GM12878 (cell line): Measurements from ENCODE around the gene P4HA1. TPM values are rescaled to one million over a fixed set of nuclear protein-coding genes. Genes with fewer than 3 reads are reported as not detected.

Experiments
- ATAC-seq: fragments of 200-7000 bp; cut with Tn5 transposase; 3 replicates; pipeline ENCODE4 v1.9.1; 2020; ENCODE audit warnings: mild to moderate bottlenecking, moderate library complexity
- BruUV-seq: library from RNA; stranded (reverse); fragments of 400-500 nt; replicated peaks from 2 replicates; lab custom pipeline; 2021; lab: Mats Ljungman, UMichigan
- CTCF ChIA-PET: fragments of 300-600 bp; sonication (Branson Sonifier 250); formaldehyde crosslinking; extraction: SDS; loops from one replicate; lab custom pipeline; 2021; ENCODE audit warnings: inconsistent platforms; lab: Yijun Ruan, JAX
- POLR2A ChIA-PET: fragments of 350-600 bp; formaldehyde crosslinking; extraction: SDS; loops from one replicate; lab custom pipeline; 2021; ENCODE audit warnings: inconsistent platforms; lab: Charles Lee
- RAD21 ChIA-PET: fragments of 300-600 bp; sonication (Branson Sonifier 250); formaldehyde crosslinking; loops from one replicate; lab custom pipeline; 2023; ENCODE audit warnings: antibody characterized with exemption; ENCODE audit not compliant: unreplicated experiment; lab: Charles Lee
- SMC1A ChIA-PET: fragments of 300-600 bp; sonication (Branson Sonifier 250); formaldehyde crosslinking; loops from one replicate; lab custom pipeline; 2023; ENCODE audit not compliant: unreplicated experiment, uncharacterized antibody; lab: Charles Lee
- DNase-seq: peaks from one replicate; pipeline ENCODE4 v3.0.0-alpha.2; 2011; ENCODE audit warnings: low read depth, low spot score
- FAIRE-seq: peaks from 3 replicates; lab custom pipeline; 2011; peaks lifted over from hg19 to GRCh38; lab: Jason Lieb, UNC
- H2AFZ ChIP-seq: 2 replicates; pipeline ENCODE4 v1.6.0; 2011; ENCODE audit warnings: low read depth, low read length, control low read depth; ENCODE audit not compliant: control insufficient read depth
- H3K27ac ChIP-seq: 2 replicates; pipeline ENCODE4 v1.5.1; 2011; ENCODE audit warnings: control low read depth; ENCODE audit not compliant: control insufficient read depth, insufficient read depth
- H3K27me3 ChIP-seq, 2 experiments: replicated peaks in 1 of 2; 2 replicates each; pipeline versions ENCODE4 v1.6.0 to v1.6.1; 2011; ENCODE audit warnings: low read length in 1 of 2; ENCODE audit not compliant: control insufficient read depth in 2 of 2, insufficient read depth in 2 of 2
- H3K36me3 ChIP-seq, 2 experiments: 2 replicates each; pipeline ENCODE4 v1.5.1; 2011; ENCODE audit warnings: low read length in 1 of 2; ENCODE audit not compliant: control insufficient read depth in 2 of 2, insufficient read depth in 2 of 2
- H3K4me1 ChIP-seq: 2 replicates; pipeline ENCODE4 v1.6.1; 2011; ENCODE audit warnings: mild to moderate bottlenecking, low read length, moderate library complexity, mixed read lengths; ENCODE audit not compliant: control insufficient read depth, insufficient read depth
- H3K4me2 ChIP-seq: 2 replicates; pipeline ENCODE4 v1.6.0; 2011; ENCODE audit warnings: control low read depth; ENCODE audit not compliant: control insufficient read depth, insufficient read depth
- H3K4me3 ChIP-seq: fragments of 200-600 bp; sonication (generic); 2 replicates; pipeline ENCODE4 v1.5.1; 2016
- H3K79me2 ChIP-seq: 2 replicates; pipeline ENCODE4 v1.6.0; 2011; ENCODE audit warnings: low read length; ENCODE audit not compliant: control insufficient read depth, insufficient read depth
- H3K9ac ChIP-seq: 2 replicates; pipeline ENCODE4 v1.8.0; 2011; ENCODE audit warnings: low read length, control low read depth, mixed read lengths; ENCODE audit not compliant: control insufficient read depth, insufficient read depth
- H3K9me3 ChIP-seq: replicated peaks from 3 replicates; pipeline ENCODE4 v1.5.1; 2011; ENCODE audit warnings: mild to moderate bottlenecking, low read length; ENCODE audit not compliant: control insufficient read depth, insufficient read depth
- H4K20me1 ChIP-seq: 2 replicates; pipeline ENCODE4 v1.6.0; 2011; ENCODE audit not compliant: control insufficient read depth, insufficient read depth
- EZH2 ChIP-seq: IDR thresholded peaks from 2 replicates; pipeline ENCODE4 v1.6.1; 2012; ENCODE audit warnings: low read depth, mild to moderate bottlenecking, control low read depth, inconsistent platforms, low read length, borderline replicate concordance; ENCODE audit not compliant: control insufficient read depth
- IKZF1 ChIP-seq: fragments of 450-650 bp; conservative IDR thresholded peaks from 2 replicates; pipeline ENCODE4 v1.6.1; 2017; ENCODE audit warnings: antibody characterized with exemption, mild to moderate bottlenecking
- IRF4 ChIP-seq: IDR thresholded peaks from 2 replicates; pipeline ENCODE4 v1.6.1; 2011; ENCODE audit warnings: low read depth, low read length
- JUND ChIP-seq: IDR thresholded peaks from 2 replicates; pipeline ENCODE4 v1.6.1; 2012; ENCODE audit warnings: low read depth, mild to moderate bottlenecking, low read length, improper control_type of control experiment, moderate library complexity
- POLR2AphosphoS5 ChIP-seq: IDR thresholded peaks from 2 replicates; pipeline ENCODE4 v1.6.1; 2011; ENCODE audit warnings: mild to moderate bottlenecking, low read length, inconsistent platforms
- SKIL ChIP-seq: fragments of 450-650 bp; IDR thresholded peaks from 2 replicates; pipeline ENCODE4 v1.6.1; 2017; ENCODE audit warnings: mild to moderate bottlenecking, low read depth, inconsistent platforms; ENCODE audit not compliant: poor library complexity, severe bottlenecking
- YBX1 ChIP-seq: fragments of 450-650 bp; IDR thresholded peaks from 2 replicates; pipeline ENCODE4 v1.6.1; 2016; ENCODE audit warnings: antibody characterized with exemption
- ZBTB40 ChIP-seq: fragments of 450-650 bp; IDR thresholded peaks from 2 replicates; pipeline ENCODE4 v1.6.1; 2016; ENCODE audit warnings: mild to moderate bottlenecking, moderate library complexity, borderline replicate concordance
- WGBS: methylation state at CpG from one replicate; pipeline ENCODE4 v1.1.6; 2016; ENCODE audit warnings: low lambda C conversion rate; ENCODE audit not compliant: insufficient replicate concordance, insufficient coverage; ENCODE audit errors: missing lambda C conversion rate; 5-methylcytosine and 5-hydroxymethylcytosine counted together
- in situ Hi-C: fragments of 300-500 bp; cut with MboI; formaldehyde crosslinking; loops from 9 replicates; pipeline ENCODE4 v1.14.3; 2018; ENCODE audit warnings: mixed read lengths
- intact Hi-C: fragments of 100-400 bp; cut with micrococcal nuclease; formaldehyde crosslinking; loops from one replicate; pipeline ENCODE4 v1.14.2; 2022; ENCODE audit not compliant: unreplicated experiment
- polyA plus RNA-seq, 11 experiments: library from polyadenylated mRNA; depleted of rRNA in 4 of 11; unstranded in 6 of 11; stranded (reverse) in 5 of 11; fragments of >200 nt; fragmentation: Nextera tagmentation in 4 of 11; fragmentation: Illumina TruSeq in 1 of 11; extraction: Ambion mirVana in 4 of 11; extraction: Trizol in 1 of 11; gene quantifications; 1 replicate in 1 of 11; 2 replicates in 10 of 11; pipeline versions ENCODE4 v1.2.1 to v1.2.3, GENCODE V29; 2011 to 2016; ENCODE audit warnings: inconsistent platforms in 2 of 11, missing spikeins in 2 of 11, low read depth in 1 of 11
- total RNA-seq, 4 experiments: library from RNA; depleted of rRNA in 3 of 4; stranded (reverse); fragments of >200 nt in 3 of 4; fragmentation: Illumina TruSeq in 1 of 4; extraction: Trizol in 1 of 4; gene quantifications; 2 replicates each; pipeline versions ENCODE4 v1.2.1 to v1.2.3, GENCODE V29; 2013 to 2021

The P4HA1 gene
- total and polyA plus RNA-seq, 10 of the 15 experiments (the other 5 are each of a cell fraction or from before 2014, with no cell fraction given): 15.0 to 160 (median 24.1) TPM

- Histone ChIP-seq H4K20me1 (no peaks in the 10 kb centered on the region; the same call in 1 of the 2 replicates), H3K27me3 (no peaks in the 10 kb centered on the region), H3K4me1 (peaks cover 7% of the 10 kb centered on the region; the same call in 1 of the 2 replicates), H3K4me3 (peak overlapping the region; percentile 95), H3K9ac (peak overlapping the region; percentile 91), H3K9me3 (no peaks in the 10 kb centered on the region), H3K27ac (peak overlapping the region; percentile 89), H2AFZ (no peak overlapping the region), H3K36me3 (peaks cover 0 to 1% of the 10 kb centered on the region in 2 experiments; a peak in 2 of 4 replicates), H3K79me2 (peaks cover 72% of the 10 kb centered on the region), H3K4me2 (peak overlapping the region; percentile 76)
- SMC1A ChIA-PET: interaction anchor here (0.9 to 7.6 kb wide), 17 partner anchors 10 to 76 kb away, joined by 3 to 114 read pairs (median 5); partner anchors contain the start of gene NUDT13
- CTCF ChIA-PET: interaction anchor here (0.6 to 9.6 kb wide), 14 partner anchors 11 to 173 kb away, joined by 3 to 110 read pairs (median 10); partner anchors contain the start of genes DNAJC9 and NUDT13
- FAIRE-seq (no peak), ATAC-seq (no peak), DNase-seq (no peak)
- WGBS: 0% methylated on average over 2 of the region's 2 CpGs
- BruUV-seq: no TSS peak
- intact Hi-C loops: no loop called here
- RAD21 ChIA-PET: interaction anchor here (0.9 to 5.7 kb wide), 14 partner anchors 11 to 730 kb away, joined by 3 to 90 read pairs (median 9); partner anchors contain the start of genes ECD, FAM149B1 and NUDT13
- POLR2A ChIA-PET: interaction anchor here (0.5 to 7.0 kb wide), 17 partner anchors 7 to 313 kb away, joined by 3 to 49 read pairs (median 9); partner anchors contain the start of genes DNAJC9, ECD, FAM149B1 and NUDT13
- in situ Hi-C loops: no loop called here
- TF ChIP-seq IKZF1 (0 out of 2 replicates have a peak, but pooled peaks have one; percentile 12), ZBTB40 (peak; percentile 66), YBX1 (no peak), SKIL (no peak), JUND (no peak), IRF4 (no peak), EZH2 (no peak), POLR2AphosphoS5 (0 out of 2 replicates have a peak, but pooled peaks have one; percentile 41)
Observed at GRCh38 chr10:73093922-73094850, 2.5 kb downstream of the P4HA1 start.
